Astrocyte of the hippocampus (primary cell): ENCODE data around the gene PDIA4.
"Not testable (repeated sequence)": the region's sequence is repeated elsewhere in the genome, so short reads cannot be mapped to it uniquely, and the experiment has no call there.

ENCODE experiments used
- DNase-seq: peaks from one replicate; pipeline ENCODE4 v3.0.0; 2011; ENCODE audit warnings: low read depth, low spot score

Gene PDIA4

DNA sequence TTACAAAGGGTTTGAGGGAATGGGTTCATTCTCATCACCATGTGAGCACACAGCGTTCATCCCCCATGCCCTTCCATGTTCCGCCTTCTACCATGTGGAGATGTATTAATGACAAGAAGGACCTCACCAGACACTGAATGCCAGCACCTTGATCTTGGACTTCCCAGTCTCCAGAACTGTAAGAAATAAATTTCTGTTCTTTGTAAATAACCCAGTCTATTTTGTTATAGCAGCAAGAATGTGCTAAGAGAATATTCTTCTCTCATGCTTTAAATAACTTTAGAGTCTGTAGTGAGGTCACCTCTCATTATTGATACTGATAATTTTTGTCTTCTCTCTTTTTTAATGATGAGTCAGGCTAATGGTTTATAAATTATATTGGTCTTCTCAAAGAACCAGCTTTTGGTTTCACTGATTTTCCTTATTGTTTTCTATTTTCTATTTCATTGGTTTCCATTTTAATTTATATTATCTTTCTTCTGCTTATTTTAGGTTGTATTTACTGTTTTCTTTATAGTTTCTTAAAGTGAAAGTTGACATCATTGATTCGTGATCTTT, 3.1 kb upstream of the PDIA4 start:
- DNase-seq, result no peak

GRCh38 chr7:149030439-149030838, 2.1 kb upstream of the PDIA4 start:
- DNase-seq, result not testable (repeated sequence)

DNA sequence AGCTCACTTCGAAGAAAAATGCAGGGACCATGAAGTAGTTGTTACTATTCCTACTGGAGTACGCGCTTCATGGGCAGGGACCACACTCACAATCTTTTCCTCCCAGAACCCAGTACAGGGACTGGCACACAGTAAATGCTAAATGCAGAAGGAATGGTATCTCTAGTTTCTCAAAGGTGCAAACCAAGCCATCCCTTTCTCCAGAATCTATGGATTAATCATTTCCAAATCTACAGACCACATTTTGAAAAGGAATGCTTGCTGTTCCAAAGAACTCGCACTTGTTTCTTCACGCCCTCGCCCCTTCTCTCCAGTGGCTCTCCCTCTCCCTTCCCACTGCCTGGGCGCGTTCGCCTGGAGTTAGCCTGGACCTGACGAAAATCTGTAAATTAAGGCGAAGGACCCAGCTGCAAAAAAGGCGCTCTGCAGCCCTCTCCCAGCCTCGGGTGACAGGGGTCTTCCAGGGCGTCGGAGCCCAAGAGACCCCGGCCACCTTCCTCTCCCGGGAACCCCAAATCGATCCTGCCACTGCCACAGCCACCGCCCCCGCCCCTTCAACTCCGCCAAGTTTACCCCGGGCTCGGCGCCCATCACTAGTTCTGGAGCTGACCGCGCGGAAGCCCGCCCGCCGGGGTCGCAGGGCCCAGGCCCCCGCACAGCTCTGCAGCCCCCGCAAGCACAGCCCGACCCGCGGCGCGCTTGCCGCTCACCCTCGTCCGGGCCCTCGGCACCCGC, 527 bp downstream of the PDIA4 start:
- peak; percentile 54 for DNase-seq

- DNase-seq, result no peak
These were observed 1.2 kb downstream of the PDIA4 start for GRCh38 chr7:149027055-149027454.

DNA sequence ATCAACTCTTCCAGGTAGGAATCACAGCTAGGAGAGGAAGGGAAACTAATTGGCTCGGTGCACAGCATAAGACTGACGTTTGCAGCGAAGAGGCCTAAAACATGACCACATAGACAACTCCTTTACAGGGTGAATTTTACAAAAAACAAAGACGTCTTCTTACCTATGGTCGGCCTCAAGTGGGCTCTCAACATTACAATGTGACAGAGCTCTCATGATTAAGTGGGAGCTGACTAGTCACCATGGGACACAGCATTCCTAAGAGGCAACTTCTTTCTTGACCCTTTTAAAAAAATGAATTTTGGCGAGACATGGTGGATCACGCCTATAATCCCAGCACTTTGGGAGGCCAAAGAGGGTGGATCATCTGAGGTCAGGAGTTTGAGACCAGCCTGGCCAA, 4.6 kb downstream of the PDIA4 start:
- peak; percentile 27 for DNase-seq

GRCh38 chr7:149022756-149023360, 5.4 kb downstream of the PDIA4 start:
- no peak for DNase-seq

DNA sequence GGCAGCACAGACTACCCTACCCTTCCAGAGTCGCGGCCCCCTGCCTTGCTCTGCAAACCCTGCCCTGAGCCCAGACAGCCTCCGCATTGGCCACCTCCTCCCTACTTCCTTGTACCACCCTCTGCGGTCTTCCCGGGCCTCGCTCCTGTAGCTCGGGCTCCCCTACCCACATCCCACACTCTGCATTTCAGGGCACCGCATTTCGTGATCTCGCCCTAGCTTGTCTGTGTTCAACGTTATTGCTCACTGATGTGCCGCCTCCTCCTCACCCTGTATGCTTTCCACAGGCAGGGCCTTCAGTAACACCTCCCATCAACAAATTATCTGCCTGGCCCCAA, 6.6 kb downstream of the PDIA4 start:
- DNase-seq, result no peak

DNA sequence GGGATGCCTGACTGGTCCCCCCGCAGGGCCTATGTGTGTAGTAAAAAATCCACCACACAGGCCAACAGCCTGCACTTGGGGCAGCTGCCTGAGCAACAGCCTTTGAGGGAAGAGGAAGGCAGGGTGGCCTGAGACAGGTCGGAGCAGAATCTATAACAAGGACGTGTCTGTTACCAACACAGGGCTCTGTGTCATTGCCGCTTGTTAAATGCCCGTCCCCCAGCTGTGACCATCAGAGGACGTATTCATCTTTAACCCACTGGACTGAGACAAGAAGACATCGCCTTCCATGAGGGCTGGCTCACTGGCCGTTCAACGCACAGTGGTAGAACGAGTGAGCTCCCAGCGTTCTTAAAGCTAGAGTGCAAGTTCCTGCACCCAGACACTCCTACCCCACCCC, 7.8 kb downstream of the PDIA4 start:
- no peak for DNase-seq

- DNase-seq, result no peak
These were observed 11.4 kb downstream of the PDIA4 start for GRCh38 chr7:149016876-149017275.

DNA sequence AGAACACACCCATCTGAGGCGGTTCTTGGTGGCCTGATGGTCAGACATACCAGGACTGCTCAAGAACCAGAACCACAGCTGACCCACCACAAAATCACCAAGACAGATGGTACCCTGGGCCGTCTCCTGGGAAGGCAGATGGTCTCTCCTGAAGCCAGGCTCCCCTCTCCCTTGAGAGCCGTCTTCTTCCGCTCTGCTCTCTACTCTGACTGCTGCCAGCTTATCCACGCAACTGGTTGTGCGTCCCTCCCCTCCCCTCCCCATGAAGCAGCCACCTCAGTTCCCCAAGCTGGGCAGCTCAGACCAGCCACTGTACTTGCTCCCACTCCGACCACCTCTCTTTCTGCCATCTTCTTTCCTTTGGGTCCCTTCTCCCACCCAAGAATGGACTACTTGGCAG, 14.0 kb downstream of the PDIA4 start:
- DNase-seq, result no peak

DNA sequence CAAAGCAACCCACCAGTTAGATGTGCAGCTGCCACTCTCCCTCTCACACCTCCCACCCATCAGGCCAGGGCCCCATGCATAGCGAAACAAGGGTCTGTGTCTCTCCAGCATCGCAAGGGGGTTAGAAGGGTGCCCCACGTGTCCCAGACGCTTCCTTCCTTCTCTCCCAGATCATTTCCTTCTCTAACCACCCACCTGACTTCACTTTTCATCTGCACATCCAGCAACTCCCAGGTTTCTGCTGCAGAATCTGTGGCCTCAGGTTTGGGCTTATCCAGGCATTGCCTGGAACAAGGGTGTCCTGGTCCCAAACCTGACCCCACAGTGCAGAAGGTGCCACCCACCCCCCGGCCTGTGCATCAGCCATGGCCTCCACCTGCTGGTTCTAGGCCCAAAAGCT, 14.4 kb downstream of the PDIA4 start:
- no peak for DNase-seq

- DNase-seq, result not testable (repeated sequence)
These were observed 15.6 kb downstream of the PDIA4 start for GRCh38 chr7:149012730-149013129.

GRCh38 chr7:149011491-149011890, 16.8 kb downstream of the PDIA4 start:
- DNase-seq, result no peak

GRCh38 chr7:149010451-149010850, 17.9 kb downstream of the PDIA4 start:
- DNase-seq, result no peak

DNA sequence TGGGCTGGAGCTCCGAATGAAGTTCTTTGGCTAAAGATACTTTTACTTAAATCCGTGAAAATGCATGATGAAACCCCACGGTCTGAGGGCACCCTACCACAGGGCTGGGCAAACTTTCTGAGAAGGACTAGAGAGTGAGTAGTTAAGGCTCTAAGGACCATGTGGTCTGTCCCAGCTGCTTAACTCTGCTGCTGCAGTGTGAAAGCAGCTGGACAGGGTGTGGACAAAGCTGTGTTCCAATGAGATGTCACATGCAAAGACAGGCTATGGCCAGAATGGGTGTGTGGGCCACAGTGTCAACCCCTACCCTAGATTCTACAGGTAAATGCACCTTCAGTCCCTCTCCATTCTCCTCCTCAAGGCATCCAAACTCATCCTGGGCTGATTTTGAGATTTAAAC, 18.8 kb downstream of the PDIA4 start:
- DNase-seq, result no peak

GRCh38 chr7:149007611-149008010, 20.7 kb downstream of the PDIA4 start:
- no peak for DNase-seq

DNA sequence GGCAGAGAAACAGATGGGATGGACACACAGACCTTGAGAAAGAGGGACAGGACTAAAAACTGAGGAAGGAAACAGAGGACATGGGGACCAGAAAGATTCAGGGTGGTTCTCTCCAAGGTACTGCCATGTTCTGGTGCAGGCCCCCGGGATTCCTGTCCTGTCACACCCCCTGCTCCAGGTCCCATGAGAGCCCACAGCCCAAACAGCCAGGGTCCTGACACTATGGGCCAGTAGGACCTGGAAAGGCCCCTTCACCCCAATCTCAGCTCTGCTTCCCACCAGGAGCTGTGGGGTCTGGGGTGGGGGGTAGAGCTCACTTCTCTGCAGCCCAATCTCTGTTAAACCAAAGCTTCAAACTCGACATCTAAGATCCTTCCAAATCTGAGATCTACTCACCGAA, 21.2 kb downstream of the PDIA4 start:
- no peak for DNase-seq

GRCh38 chr7:149006345-149006725, 22.0 kb downstream of the PDIA4 start:
- DNase-seq, result no peak

DNA sequence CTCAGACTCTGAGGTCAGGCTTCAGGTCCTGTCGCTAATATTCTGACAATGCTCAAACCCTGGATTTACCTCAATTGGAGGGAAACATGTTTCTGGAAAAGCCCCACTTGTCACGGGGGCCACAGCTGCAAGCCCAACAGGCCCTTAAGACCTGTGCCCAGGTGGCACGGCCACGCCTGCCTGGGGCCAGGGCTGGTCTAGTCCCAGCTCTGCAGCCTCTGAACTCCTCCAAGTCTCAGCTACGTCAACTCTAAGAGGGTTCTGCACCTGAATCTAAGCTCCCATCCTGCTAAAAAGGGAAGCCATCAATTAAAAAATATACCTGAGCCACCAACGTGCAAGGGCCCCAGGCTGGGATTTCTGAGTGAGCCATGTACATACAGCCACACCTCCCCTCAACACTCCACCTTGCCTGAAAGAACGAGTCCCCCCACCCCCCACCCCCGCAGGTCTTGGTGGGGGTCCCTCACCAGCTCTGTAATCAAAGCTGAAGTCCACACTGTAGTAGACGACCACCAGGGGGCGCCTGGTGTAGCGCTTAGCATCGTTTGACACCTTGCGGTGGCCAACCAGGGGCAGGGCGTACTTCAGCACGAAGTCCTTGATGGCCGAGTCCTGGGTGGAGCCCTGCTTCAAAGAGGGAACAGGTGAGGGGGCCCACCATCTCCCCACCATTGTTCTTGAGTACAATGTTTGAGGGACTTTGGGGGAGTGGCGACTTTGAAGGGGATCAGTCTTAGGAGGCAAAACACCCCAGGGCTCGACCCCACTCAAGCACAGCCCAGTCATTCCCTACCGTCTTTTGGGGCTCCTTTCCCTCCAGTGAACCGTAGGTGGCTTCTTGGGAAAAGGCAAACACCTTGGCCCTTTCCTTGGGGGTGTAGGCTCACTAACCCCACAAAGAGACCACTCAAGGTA, 22.6 kb downstream of the PDIA4 start:
- peak; percentile 77 for DNase-seq

GRCh38 chr7:149004405-149005370, 23.6 kb downstream of the PDIA4 start:
- peak; percentile 76 for DNase-seq
